ENCODE measurements around the gene DOK6.

- TF ChIP-seq CTCF (conservative IDR thresholded peaks at IDR 0.05) (no peak), EZH2 (IDR thresholded peaks at IDR 0.05; ENCODE audit: low read depth) (no peak)
Observed at GRCh38 chr18:69708844-69709243, 308.2 kb downstream of the DOK6 start.

Measured in PC-9 (cell line).